IPS-20b (cell line): Measurements from ENCODE around the gene MDH1B.

Source experiments
- H3K27ac ChIP-seq: one replicate; pipeline ENCODE4 v1.5.1; 2013; ENCODE audit warnings: low read length
- H3K27me3 ChIP-seq: 2 replicates; pipeline ENCODE4 v1.6.1; 2013; ENCODE audit warnings: mild to moderate bottlenecking, low read length, inconsistent platforms; ENCODE audit not compliant: insufficient read depth
- H3K36me3 ChIP-seq: 2 replicates; pipeline ENCODE4 v1.6.1; 2013; ENCODE audit warnings: low read depth, mild to moderate bottlenecking, inconsistent platforms, low read length, moderate library complexity; ENCODE audit not compliant: insufficient read depth
- H3K4me1 ChIP-seq: 2 replicates; pipeline ENCODE4 v1.6.1; 2013; ENCODE audit warnings: mild to moderate bottlenecking, control low read depth, inconsistent platforms, low read length, moderate library complexity; ENCODE audit not compliant: insufficient read depth
- H3K4me3 ChIP-seq: 2 replicates; pipeline ENCODE4 v1.5.1; 2013; ENCODE audit warnings: mild to moderate bottlenecking, low read length, inconsistent platforms
- H3K9ac ChIP-seq: 2 replicates; pipeline ENCODE4 v1.6.1; 2013; ENCODE audit warnings: low read depth, mild to moderate bottlenecking, inconsistent platforms, low read length, moderate library complexity
- H3K9me3 ChIP-seq: 2 replicates; pipeline ENCODE4 v1.6.1; 2013; ENCODE audit warnings: mild to moderate bottlenecking, low read depth, low read length, inconsistent platforms; ENCODE audit not compliant: insufficient read depth

The MDH1B gene

GRCh38 chr2:206756816-206757215 is 8.3 kb downstream of the MDH1B start:
- Histone ChIP-seq H3K4me3 (no peak overlapping the region), H3K27me3 (peaks cover 4% of the 10 kb centered on the region; the same call in 1 of the 2 replicates), H3K4me1 (no peaks in the 10 kb centered on the region), H3K27ac (no peak overlapping the region), H3K9me3 (no peaks in the 10 kb centered on the region), H3K36me3 (no peaks in the 10 kb centered on the region), H3K9ac (no peak overlapping the region)

- Histone ChIP-seq H3K27me3 (no peaks in the 10 kb centered on the region), H3K4me3 (no peak overlapping the region), H3K36me3 (no peaks in the 10 kb centered on the region), H3K27ac (no peak overlapping the region), H3K9ac (no peak overlapping the region), H3K4me1 (no peaks in the 10 kb centered on the region), H3K9me3 (no peaks in the 10 kb centered on the region)
These were observed 24.3 kb downstream of the MDH1B start for GRCh38 chr2:206740800-206741199.

GRCh38 chr2:206739271-206739670 is 25.9 kb downstream of the MDH1B start:
- H3K9me3 ChIP-seq: no peaks in the 10 kb centered on the region

GRCh38 chr2:206736935-206737334 is 28.2 kb downstream of the MDH1B start:
- no peaks in the 10 kb centered on the region for H3K27me3 ChIP-seq
- no peaks in the 10 kb centered on the region for H3K4me1 ChIP-seq
- H3K9ac ChIP-seq: no peak overlapping the region
- H3K36me3 ChIP-seq: no peaks in the 10 kb centered on the region
- H3K9me3 ChIP-seq: no peaks in the 10 kb centered on the region
- H3K27ac ChIP-seq: no peak overlapping the region
- H3K4me3 ChIP-seq: no peak overlapping the region

More at GRCh38 chr2:206739271-206739670, 25.9 kb downstream of the MDH1B start:
- H3K27me3 ChIP-seq: no peaks in the 10 kb centered on the region
- no peaks in the 10 kb centered on the region for H3K4me1 ChIP-seq
- H3K9ac ChIP-seq: no peak overlapping the region
- no peaks in the 10 kb centered on the region for H3K36me3 ChIP-seq
- H3K27ac ChIP-seq: no peak overlapping the region
- H3K4me3 ChIP-seq: no peak overlapping the region

GRCh38 chr2:206733341-206733740 is 31.8 kb downstream of the MDH1B start:
- Histone ChIP-seq H3K27me3 (no peaks in the 10 kb centered on the region), H3K27ac (no peak overlapping the region), H3K36me3 (no peaks in the 10 kb centered on the region), H3K9me3 (no peaks in the 10 kb centered on the region), H3K9ac (no peak overlapping the region), H3K4me3 (no peak overlapping the region), H3K4me1 (no peaks in the 10 kb centered on the region)

GRCh38 chr2:206728277-206729199 is 36.6 kb downstream of the MDH1B start:
- no peaks in the 10 kb centered on the region for H3K36me3 ChIP-seq
- no peak overlapping the region for H3K4me3 ChIP-seq

GRCh38 chr2:206727287-206727686 is 37.8 kb downstream of the MDH1B start:
- no peak overlapping the region for H3K9ac ChIP-seq
- no peak overlapping the region for H3K4me3 ChIP-seq
- H3K27ac ChIP-seq: no peak overlapping the region
- H3K9me3 ChIP-seq: no peaks in the 10 kb centered on the region
- H3K4me1 ChIP-seq: no peaks in the 10 kb centered on the region
- no peaks in the 10 kb centered on the region for H3K27me3 ChIP-seq
- no peaks in the 10 kb centered on the region for H3K36me3 ChIP-seq

More at GRCh38 chr2:206728277-206729199, 36.6 kb downstream of the MDH1B start:
- H3K9me3 ChIP-seq: no peaks in the 10 kb centered on the region
- H3K27me3 ChIP-seq: no peaks in the 10 kb centered on the region
- H3K9ac ChIP-seq: no peak overlapping the region
- H3K27ac ChIP-seq: no peak overlapping the region
- no peaks in the 10 kb centered on the region for H3K4me1 ChIP-seq

GRCh38 chr2:206723288-206723687 is 41.8 kb downstream of the MDH1B start:
- Histone ChIP-seq H3K4me3 (no peak overlapping the region), H3K36me3 (no peaks in the 10 kb centered on the region), H3K27me3 (no peaks in the 10 kb centered on the region), H3K9ac (no peak overlapping the region), H3K9me3 (peaks cover 3% of the 10 kb centered on the region; the same call in 1 of the 2 replicates), H3K27ac (no peak overlapping the region), H3K4me1 (no peaks in the 10 kb centered on the region)

- H3K36me3 ChIP-seq: no peaks in the 10 kb centered on the region
- no peak overlapping the region for H3K9ac ChIP-seq
- peaks cover 3% of the 10 kb centered on the region; the same call in 1 of the 2 replicates for H3K4me1 ChIP-seq
- H3K9me3 ChIP-seq: peaks cover 3% of the 10 kb centered on the region; the same call in 1 of the 2 replicates
- H3K27me3 ChIP-seq: no peaks in the 10 kb centered on the region
- H3K27ac ChIP-seq: no peak overlapping the region
- H3K4me3 ChIP-seq: no peak overlapping the region
These were observed 43.7 kb downstream of the MDH1B start for GRCh38 chr2:206721256-206721920.

GRCh38 chr2:206718296-206718695 is 46.8 kb downstream of the MDH1B start, which contains the start of gene DYTN:
Gene DYTN (minus strand): TSS chr2:206718396. CDS start chr2:206718279, 117 bp downstream.
- Histone ChIP-seq H3K4me3 (no peak within 1 kb of the TSS), H3K36me3 (no peaks in the 10 kb centered on the region), H3K27ac (no peak within 1 kb of the TSS), H3K27me3 (no peaks in the 10 kb centered on the region; the same call in 1 of the 2 replicates), H3K9ac (no peak within 1 kb of the TSS), H3K4me1 (peaks cover 8% of the 10 kb centered on the region; the same call in 1 of the 2 replicates), H3K9me3 (peaks cover 3% of the 10 kb centered on the region; the same call in 1 of the 2 replicates)

- Histone ChIP-seq H3K9ac (no peak overlapping the region), H3K27ac (no peak overlapping the region), H3K36me3 (no peaks in the 10 kb centered on the region), H3K4me1 (peaks cover 8% of the 10 kb centered on the region; the same call in 1 of the 2 replicates), H3K27me3 (no peaks in the 10 kb centered on the region; the same call in 1 of the 2 replicates), H3K4me3 (no peak overlapping the region), H3K9me3 (no peaks in the 10 kb centered on the region)
These were observed 48.5 kb downstream of the MDH1B start for GRCh38 chr2:206716623-206717022.
